ENCODE data around the gene RPS6KA3. TPM values are rescaled to one million over a fixed set of nuclear protein-coding genes. Genes with fewer than 3 reads are reported as not detected.

RPS6KA3 gene
- total and polyA plus RNA-seq, 8 donors = 5.2 to 88.1 (median 39.8) TPM

DNA sequence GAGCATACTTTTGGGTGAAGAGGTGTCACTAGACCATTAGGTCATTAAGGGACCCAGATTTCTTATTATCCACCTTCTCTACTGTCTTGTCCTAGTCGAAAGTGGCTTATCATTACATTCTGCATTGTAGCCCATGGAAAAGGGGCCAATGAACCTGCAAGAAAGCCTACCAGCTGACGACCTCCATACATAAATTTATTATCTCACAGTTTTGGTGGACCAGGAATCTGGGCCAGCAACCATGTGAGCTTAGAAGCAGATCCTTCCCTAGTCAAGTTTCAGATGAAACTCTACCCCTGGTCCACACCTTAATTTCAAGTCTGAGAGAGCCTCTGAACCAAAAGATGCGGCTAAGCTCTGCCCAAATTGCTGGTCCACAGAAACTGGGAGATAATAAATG is 37.6 kb downstream of the RPS6KA3 start:
- Histone ChIP-seq H3K4me3 (no peak overlapping the region), H3K4me1 (peaks cover 0 to 3% (median 0%) of the 10 kb centered on the region in 4 donors), H3K27me3 (no peaks in the 10 kb centered on the region), H3K36me3 (peaks cover 0 to 17% (median 11%) of the 10 kb centered on the region in 4 donors), H3K27ac (no peak overlapping the region), H3K9me3 (no peaks in the 10 kb centered on the region)
- WGBS, 5 donors = 60 to 99% (median 94%) methylated on average over 3 of the region's 3 CpGs
- intact Hi-C loops (cut with DNase I; ENCODE audit: low total_unique reads) = no loop called here
- TF ChIP-seq POLR2A (IDR thresholded peaks at IDR 0.05) (no peak), EP300 (IDR thresholded peaks at IDR 0.05) (no peak), POLR2AphosphoS5 (IDR thresholded peaks at IDR 0.05) (no peak)
- TF ChIP-seq, protein P1, sequence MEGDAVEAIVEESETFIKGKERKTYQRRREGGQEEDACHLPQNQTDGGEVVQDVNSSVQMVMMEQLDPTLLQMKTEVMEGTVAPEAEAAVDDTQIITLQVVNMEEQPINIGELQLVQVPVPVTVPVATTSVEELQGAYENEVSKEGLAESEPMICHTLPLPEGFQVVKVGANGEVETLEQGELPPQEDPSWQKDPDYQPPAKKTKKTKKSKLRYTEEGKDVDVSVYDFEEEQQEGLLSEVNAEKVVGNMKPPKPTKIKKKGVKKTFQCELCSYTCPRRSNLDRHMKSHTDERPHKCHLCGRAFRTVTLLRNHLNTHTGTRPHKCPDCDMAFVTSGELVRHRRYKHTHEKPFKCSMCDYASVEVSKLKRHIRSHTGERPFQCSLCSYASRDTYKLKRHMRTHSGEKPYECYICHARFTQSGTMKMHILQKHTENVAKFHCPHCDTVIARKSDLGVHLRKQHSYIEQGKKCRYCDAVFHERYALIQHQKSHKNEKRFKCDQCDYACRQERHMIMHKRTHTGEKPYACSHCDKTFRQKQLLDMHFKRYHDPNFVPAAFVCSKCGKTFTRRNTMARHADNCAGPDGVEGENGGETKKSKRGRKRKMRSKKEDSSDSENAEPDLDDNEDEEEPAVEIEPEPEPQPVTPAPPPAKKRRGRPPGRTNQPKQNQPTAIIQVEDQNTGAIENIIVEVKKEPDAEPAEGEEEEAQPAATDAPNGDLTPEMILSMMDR (IDR thresholded peaks at IDR 0.05) = no peak
- DNase-seq = no peak

GRCh38 chrX:20228245-20228644 is 38.5 kb downstream of the RPS6KA3 start:
- no peaks in the 10 kb centered on the region for H3K9me3 ChIP-seq

GRCh38 chrX:20227116-20227515 is 39.6 kb downstream of the RPS6KA3 start:
- peaks cover 0 to 3% (median 0%) of the 10 kb centered on the region in 4 donors for H3K4me1 ChIP-seq
- intact Hi-C loops (cut with DNase I; ENCODE audit: low total_unique reads) = no loop called here
- H3K9me3 ChIP-seq = no peaks in the 10 kb centered on the region
- TF ChIP-seq, protein P1 (IDR thresholded peaks at IDR 0.05) = no peak
- TF ChIP-seq POLR2A (IDR thresholded peaks at IDR 0.05) (no peak), POLR2AphosphoS5 (IDR thresholded peaks at IDR 0.05) (no peak), EP300 (IDR thresholded peaks at IDR 0.05) (no peak)
- no peaks in the 10 kb centered on the region for H3K27me3 ChIP-seq
- no peak overlapping the region for H3K4me3 ChIP-seq
- H3K27ac ChIP-seq = no peak overlapping the region
- H3K36me3 ChIP-seq = peaks cover 0 to 3% (median 0%) of the 10 kb centered on the region in 4 donors
- 55 to 85% (median 74%) methylated on average over 2 of the region's 2 CpGs for WGBS, 5 donors
- DNase-seq = no peak

More at GRCh38 chrX:20228245-20228644, 38.5 kb downstream of the RPS6KA3 start:
- TF ChIP-seq POLR2AphosphoS5 (IDR thresholded peaks at IDR 0.05) (no peak), EP300 (IDR thresholded peaks at IDR 0.05) (no peak), POLR2A (IDR thresholded peaks at IDR 0.05) (no peak)
- TF ChIP-seq, protein P1 (IDR thresholded peaks at IDR 0.05) = no peak
- no peaks in the 10 kb centered on the region for H3K27me3 ChIP-seq
- intact Hi-C loops (cut with DNase I; ENCODE audit: low total_unique reads) = no loop called here
- H3K4me1 ChIP-seq = peaks cover 0 to 3% (median 0%) of the 10 kb centered on the region in 4 donors
- no peak for DNase-seq
- H3K4me3 ChIP-seq = no peak overlapping the region
- no peak overlapping the region for H3K27ac ChIP-seq
- H3K36me3 ChIP-seq = peaks cover 0 to 14% (median 6%) of the 10 kb centered on the region in 4 donors
- 61 to 91% (median 87%) methylated on average over 2 of the region's 2 CpGs for WGBS, 5 donors

DNA sequence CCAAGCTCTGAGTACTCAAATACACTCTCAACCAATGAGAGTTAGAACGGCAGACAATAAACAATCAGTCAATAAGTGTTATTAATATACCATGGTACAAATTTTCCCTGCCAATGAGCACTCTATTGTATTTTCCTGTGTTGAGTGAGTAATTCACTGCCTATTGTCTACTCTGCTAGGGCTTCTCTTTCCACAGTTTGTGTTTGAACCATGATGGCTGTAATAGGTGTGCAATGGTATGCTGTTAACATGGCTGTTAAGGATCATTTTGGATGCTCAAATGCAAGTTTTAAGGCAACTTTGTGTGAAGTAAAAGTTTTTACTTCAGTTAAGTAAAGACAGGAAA is 41.2 kb downstream of the RPS6KA3 start:
- H3K4me3 ChIP-seq = no peak overlapping the region
- no peaks in the 10 kb centered on the region for H3K27me3 ChIP-seq
- no peak for DNase-seq
- no peaks in the 10 kb centered on the region for H3K9me3 ChIP-seq
- WGBS, 5 donors = 71 to 82% (median 74%) methylated on average over 1 of the region's 1 CpG
- H3K27ac ChIP-seq = no peak overlapping the region
- no peaks in the 10 kb centered on the region for H3K36me3 ChIP-seq
- intact Hi-C loops (cut with DNase I; ENCODE audit: low total_unique reads) = no loop called here
- TF ChIP-seq, protein P1 (IDR thresholded peaks at IDR 0.05) = no peak
- TF ChIP-seq POLR2AphosphoS5 (IDR thresholded peaks at IDR 0.05) (no peak), POLR2A (IDR thresholded peaks at IDR 0.05) (no peak), EP300 (IDR thresholded peaks at IDR 0.05) (no peak)
- peaks cover 0 to 3% (median 0%) of the 10 kb centered on the region in 4 donors for H3K4me1 ChIP-seq
